H9 (cell line): ENCODE measurements around the gene NEURL3. TPM values are rescaled to one million over a fixed set of nuclear protein-coding genes. Genes with fewer than 3 reads are reported as not detected.

ENCODE experiments used
- DNase-seq: peaks from one replicate; pipeline ENCODE4 v3.0.0-alpha.2; 2017
- H2AFZ ChIP-seq: one replicate; pipeline ENCODE4 v1.6.1; 2013; ENCODE audit warnings: mild to moderate bottlenecking, low read length, control low read depth, moderate library complexity
- H2AK5ac ChIP-seq: 2 replicates; pipeline ENCODE4 v1.6.1; 2013; ENCODE audit warnings: low read length, control low read depth, mixed read lengths; ENCODE audit not compliant: insufficient read length
- H2BK120ac ChIP-seq: one replicate; pipeline ENCODE4 v1.6.1; 2013; ENCODE audit warnings: low read depth, mild to moderate bottlenecking, low read length, control low read depth, inconsistent platforms; ENCODE audit not compliant: poor library complexity, severe bottlenecking
- H2BK12ac ChIP-seq: 2 replicates; pipeline ENCODE4 v1.6.1; 2013; ENCODE audit warnings: low read length, control low read depth, mixed read lengths, low read depth; ENCODE audit not compliant: insufficient read length
- H2BK15ac ChIP-seq: 2 replicates; pipeline ENCODE4 v1.6.1; 2013; ENCODE audit warnings: low read depth, low read length, control low read depth
- H2BK20ac ChIP-seq: one replicate; pipeline ENCODE4 v1.6.1; 2013; ENCODE audit warnings: low read depth, mild to moderate bottlenecking, low read length, control low read depth, inconsistent platforms; ENCODE audit not compliant: poor library complexity, severe bottlenecking
- H2BK5ac ChIP-seq: 2 replicates; pipeline ENCODE4 v1.6.1; 2013; ENCODE audit warnings: low read length, control low read depth, mixed read lengths; ENCODE audit not compliant: insufficient read length
- H3K14ac ChIP-seq: 2 replicates; pipeline ENCODE4 v1.6.1; 2013; ENCODE audit warnings: low read length, control low read depth; ENCODE audit not compliant: insufficient read depth
- H3K18ac ChIP-seq: 2 replicates; pipeline ENCODE4 v1.6.1; 2013; ENCODE audit warnings: low read depth, mild to moderate bottlenecking, mixed read lengths, low read length, control low read depth; ENCODE audit not compliant: insufficient read length
- H3K23ac ChIP-seq: 2 replicates; pipeline ENCODE4 v1.6.1; 2013; ENCODE audit warnings: low read length, control low read depth, mixed read lengths, low read depth; ENCODE audit not compliant: insufficient read length
- H3K23me2 ChIP-seq: 2 replicates; pipeline ENCODE4 v1.6.1; 2013; ENCODE audit warnings: low read depth, mild to moderate bottlenecking, mixed read lengths, low read length, control low read depth; ENCODE audit not compliant: insufficient read length, poor library complexity, severe bottlenecking
- H3K27ac ChIP-seq: 2 replicates; pipeline ENCODE4 v1.5.1; 2013; ENCODE audit warnings: low read length, control low read depth, mixed read lengths, low read depth; ENCODE audit not compliant: insufficient read length
- H3K27me3 ChIP-seq: 2 replicates; pipeline ENCODE4 v1.6.1; 2013; ENCODE audit warnings: low read length, control low read depth, inconsistent platforms; ENCODE audit not compliant: insufficient read depth
- H3K4ac ChIP-seq: 2 replicates; pipeline ENCODE4 v1.6.1; 2013; ENCODE audit warnings: low read depth, mild to moderate bottlenecking, control low read depth, inconsistent platforms, low read length, moderate library complexity
- H3K4me1 ChIP-seq: 2 replicates; pipeline ENCODE4 v1.6.1; 2013; ENCODE audit warnings: low read length, control low read depth, inconsistent platforms; ENCODE audit not compliant: insufficient read depth
- H3K4me2 ChIP-seq: 2 replicates; pipeline ENCODE4 v1.6.1; 2013; ENCODE audit warnings: low read length, control low read depth, mixed read lengths; ENCODE audit not compliant: insufficient read length, insufficient read depth
- H3K56ac ChIP-seq: 2 replicates; pipeline ENCODE4 v1.6.1; 2013; ENCODE audit warnings: low read depth, mild to moderate bottlenecking, mixed read lengths, low read length, control low read depth; ENCODE audit not compliant: insufficient read length
- H3K79me1 ChIP-seq: 2 replicates; pipeline ENCODE4 v1.6.1; 2013; ENCODE audit warnings: low read depth, mild to moderate bottlenecking, moderate library complexity, low read length, control low read depth, inconsistent platforms; ENCODE audit not compliant: insufficient read depth, poor library complexity, severe bottlenecking
- H3K79me2 ChIP-seq: 2 replicates; pipeline ENCODE4 v1.6.1; 2013; ENCODE audit warnings: low read length, control low read depth, inconsistent platforms; ENCODE audit not compliant: insufficient read depth
- H3K9ac ChIP-seq: 2 replicates; pipeline ENCODE4 v1.6.1; 2013; ENCODE audit warnings: low read length, control low read depth, mixed read lengths; ENCODE audit not compliant: insufficient read length; ENCODE audit errors: extremely low read depth
- H3K9me3 ChIP-seq: one replicate; pipeline ENCODE4 v1.6.1; 2013; ENCODE audit warnings: low read depth, low read length, inconsistent platforms; ENCODE audit not compliant: control insufficient read depth
- H3T11ph ChIP-seq: one replicate; pipeline ENCODE4 v1.6.1; 2013; ENCODE audit warnings: mild to moderate bottlenecking, low read length, control low read depth, inconsistent platforms
- H4K20me1 ChIP-seq: one replicate; pipeline ENCODE4 v1.6.1; 2013; ENCODE audit not compliant: control insufficient read depth, insufficient read length, insufficient read depth
- H4K5ac ChIP-seq: 2 replicates; pipeline ENCODE4 v1.6.1; 2013; ENCODE audit warnings: low read depth, mild to moderate bottlenecking, mixed read lengths, low read length, control low read depth; ENCODE audit not compliant: insufficient read length
- H4K8ac ChIP-seq: replicated peaks from 2 replicates; pipeline ENCODE4 v1.6.1; 2013; ENCODE audit warnings: low read length, control low read depth, mixed read lengths, low read depth; ENCODE audit not compliant: insufficient read length
- H4K91ac ChIP-seq: 2 replicates; pipeline ENCODE4 v1.6.1; 2013; ENCODE audit warnings: low read depth, mild to moderate bottlenecking, moderate library complexity, mixed read lengths, low read length, control low read depth; ENCODE audit not compliant: insufficient read length
- H3K27ac Mint-ChIP-seq, 3 experiments: 2 replicates in 2 of 3; 3 replicates in 1 of 3; pipeline ENCODE4 v1.8.0; 2020 to 2021; ENCODE audit warnings: mixed read lengths in 3 of 3, mild to moderate bottlenecking in 1 of 3, moderate library complexity in 1 of 3
- H3K27me3 Mint-ChIP-seq: 2 replicates; pipeline ENCODE4 v1.8.0; 2021; ENCODE audit warnings: low read depth, mild to moderate bottlenecking, moderate library complexity, mixed read lengths
- H3K36me3 Mint-ChIP-seq, 3 experiments: 2 replicates in 2 of 3; 3 replicates in 1 of 3; pipeline ENCODE4 v1.8.0; 2020 to 2021; ENCODE audit warnings: low read depth in 3 of 3, mixed read lengths in 3 of 3; ENCODE audit not compliant: insufficient read depth in 1 of 3
- H3K4me1 Mint-ChIP-seq, 2 experiments: 2 replicates each; pipeline ENCODE4 v1.8.0; 2020; ENCODE audit warnings: mixed read lengths in 2 of 2
- H3K4me3 Mint-ChIP-seq, 2 experiments: 2 replicates in 1 of 2; 3 replicates in 1 of 2; pipeline ENCODE4 v1.8.0; 2020 to 2021; ENCODE audit warnings: mild to moderate bottlenecking in 2 of 2, mixed read lengths in 2 of 2, moderate library complexity in 1 of 2
- H3K9me3 Mint-ChIP-seq, 2 experiments: 2 replicates in 1 of 2; 3 replicates in 1 of 2; pipeline ENCODE4 v1.8.0; 2020; ENCODE audit warnings: mild to moderate bottlenecking in 2 of 2, mixed read lengths in 2 of 2, moderate library complexity in 1 of 2
- WGBS: extraction: QIAGEN DNeasy Blood & Tissue Kit; methylation state at CpG from one replicate; pipeline ENCODE4 v1.1.7; 2013; ENCODE audit warnings: missing lambda C conversion rate, low lambda C conversion rate, mixed read lengths; ENCODE audit not compliant: insufficient read length; ENCODE audit errors: extremely low coverage; 5-methylcytosine and 5-hydroxymethylcytosine counted together
- total RNA-seq: library from RNA; stranded (reverse); gene quantifications from 2 replicates; pipeline ENCODE4 v1.2.1, GENCODE V29; 2021
- TF ChIP-seq, protein P1 (sequence below): fragments of 200-600 bp; sonication (generic); conservative IDR thresholded peaks from 3 replicates; pipeline ENCODE4 v1.8.0; 2021; ENCODE audit warnings: antibody characterized with exemption, mild to moderate bottlenecking

NEURL3 gene
- total RNA-seq, 1 experiment from 2014 or later: not detected

DNA sequence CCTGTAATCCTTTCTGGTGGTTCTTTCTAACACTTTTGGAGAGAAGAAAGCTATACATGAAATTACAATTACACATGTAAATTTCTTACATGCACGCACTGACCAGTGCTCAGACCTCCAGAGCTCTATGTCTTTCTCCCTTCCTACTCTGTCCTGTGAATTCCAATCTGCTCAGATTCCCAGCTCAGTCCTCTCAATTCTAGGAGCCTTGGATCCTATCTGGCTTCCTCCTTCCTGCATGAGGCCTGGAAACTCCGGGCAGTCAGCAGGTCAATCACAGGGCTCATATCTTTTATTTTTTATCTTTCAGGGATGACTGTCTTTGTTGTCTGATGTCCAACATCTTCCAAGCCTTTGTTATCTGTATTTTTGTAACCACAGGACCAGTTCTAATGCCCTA, 56.0 kb downstream of the NEURL3 start:
- no peak overlapping the region for H4K5ac ChIP-seq
- no peak overlapping the region for H3K23ac ChIP-seq
- no peak overlapping the region for H2BK20ac ChIP-seq
- no peak overlapping the region for H2AFZ ChIP-seq
- Mint-ChIP-seq H3K9me3 (peaks cover 5 to 6% of the 10 kb centered on the region in 2 experiments; a peak in 2 of 5 replicates), H3K4me3 (no peak overlapping the region), H3K27me3 (peaks cover 10% of the 10 kb centered on the region), H3K4me1 (no peaks in the 10 kb centered on the region), H3K36me3 (no peaks in the 10 kb centered on the region; a peak in 1 of 7 replicates), H3K27ac (no peak overlapping the region)
- no peak overlapping the region for H3K56ac ChIP-seq
- no peak for DNase-seq
- no peak overlapping the region for H4K8ac ChIP-seq
- no peaks in the 10 kb centered on the region for H3K27me3 ChIP-seq
- no peak overlapping the region for H3K4ac ChIP-seq
- H2BK5ac ChIP-seq: no peak overlapping the region
- no CpG with 5 or more reads among the region's 2 CpGs for WGBS
- H2BK15ac ChIP-seq: no peak overlapping the region
- no peak overlapping the region for H3K27ac ChIP-seq
- no peaks in the 10 kb centered on the region for H3K79me1 ChIP-seq
- no peaks in the 10 kb centered on the region for H3K79me2 ChIP-seq
- no peak overlapping the region for H3K4me2 ChIP-seq
- no peak overlapping the region for H3K14ac ChIP-seq
- no peaks in the 10 kb centered on the region for H4K20me1 ChIP-seq
- no peak overlapping the region for H3K9ac ChIP-seq
- H2BK120ac ChIP-seq: no peak overlapping the region
- H3T11ph ChIP-seq: no peak overlapping the region
- H3K9me3 ChIP-seq: no peaks in the 10 kb centered on the region
- H4K91ac ChIP-seq: no peak overlapping the region
- no peaks in the 10 kb centered on the region for H3K23me2 ChIP-seq
- H2BK12ac ChIP-seq: no peak overlapping the region
- H3K4me1 ChIP-seq: no peaks in the 10 kb centered on the region
- H3K18ac ChIP-seq: no peak overlapping the region
- no peak overlapping the region for H2AK5ac ChIP-seq
- TF ChIP-seq, protein P1, sequence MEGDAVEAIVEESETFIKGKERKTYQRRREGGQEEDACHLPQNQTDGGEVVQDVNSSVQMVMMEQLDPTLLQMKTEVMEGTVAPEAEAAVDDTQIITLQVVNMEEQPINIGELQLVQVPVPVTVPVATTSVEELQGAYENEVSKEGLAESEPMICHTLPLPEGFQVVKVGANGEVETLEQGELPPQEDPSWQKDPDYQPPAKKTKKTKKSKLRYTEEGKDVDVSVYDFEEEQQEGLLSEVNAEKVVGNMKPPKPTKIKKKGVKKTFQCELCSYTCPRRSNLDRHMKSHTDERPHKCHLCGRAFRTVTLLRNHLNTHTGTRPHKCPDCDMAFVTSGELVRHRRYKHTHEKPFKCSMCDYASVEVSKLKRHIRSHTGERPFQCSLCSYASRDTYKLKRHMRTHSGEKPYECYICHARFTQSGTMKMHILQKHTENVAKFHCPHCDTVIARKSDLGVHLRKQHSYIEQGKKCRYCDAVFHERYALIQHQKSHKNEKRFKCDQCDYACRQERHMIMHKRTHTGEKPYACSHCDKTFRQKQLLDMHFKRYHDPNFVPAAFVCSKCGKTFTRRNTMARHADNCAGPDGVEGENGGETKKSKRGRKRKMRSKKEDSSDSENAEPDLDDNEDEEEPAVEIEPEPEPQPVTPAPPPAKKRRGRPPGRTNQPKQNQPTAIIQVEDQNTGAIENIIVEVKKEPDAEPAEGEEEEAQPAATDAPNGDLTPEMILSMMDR: no peak
